Stimulated activated CD8-positive, alpha-beta memory T cell treated with anti-CD3 and anti-CD28 coated beads, Interleukin-2, amount 100 ng/mL, for 48 hours (primary cell): ENCODE results near the gene STAB2.
A peak's percentile ranks its signal among the peaks of the same experiment; 100 is the strongest.

ENCODE experiments used
- DNase-seq, 2 donors: peaks; one replicate each; pipeline ENCODE4 v3.0.0-alpha.2; 2020; ENCODE audit warnings: low read depth in 2 of 2

Gene STAB2, protein sequence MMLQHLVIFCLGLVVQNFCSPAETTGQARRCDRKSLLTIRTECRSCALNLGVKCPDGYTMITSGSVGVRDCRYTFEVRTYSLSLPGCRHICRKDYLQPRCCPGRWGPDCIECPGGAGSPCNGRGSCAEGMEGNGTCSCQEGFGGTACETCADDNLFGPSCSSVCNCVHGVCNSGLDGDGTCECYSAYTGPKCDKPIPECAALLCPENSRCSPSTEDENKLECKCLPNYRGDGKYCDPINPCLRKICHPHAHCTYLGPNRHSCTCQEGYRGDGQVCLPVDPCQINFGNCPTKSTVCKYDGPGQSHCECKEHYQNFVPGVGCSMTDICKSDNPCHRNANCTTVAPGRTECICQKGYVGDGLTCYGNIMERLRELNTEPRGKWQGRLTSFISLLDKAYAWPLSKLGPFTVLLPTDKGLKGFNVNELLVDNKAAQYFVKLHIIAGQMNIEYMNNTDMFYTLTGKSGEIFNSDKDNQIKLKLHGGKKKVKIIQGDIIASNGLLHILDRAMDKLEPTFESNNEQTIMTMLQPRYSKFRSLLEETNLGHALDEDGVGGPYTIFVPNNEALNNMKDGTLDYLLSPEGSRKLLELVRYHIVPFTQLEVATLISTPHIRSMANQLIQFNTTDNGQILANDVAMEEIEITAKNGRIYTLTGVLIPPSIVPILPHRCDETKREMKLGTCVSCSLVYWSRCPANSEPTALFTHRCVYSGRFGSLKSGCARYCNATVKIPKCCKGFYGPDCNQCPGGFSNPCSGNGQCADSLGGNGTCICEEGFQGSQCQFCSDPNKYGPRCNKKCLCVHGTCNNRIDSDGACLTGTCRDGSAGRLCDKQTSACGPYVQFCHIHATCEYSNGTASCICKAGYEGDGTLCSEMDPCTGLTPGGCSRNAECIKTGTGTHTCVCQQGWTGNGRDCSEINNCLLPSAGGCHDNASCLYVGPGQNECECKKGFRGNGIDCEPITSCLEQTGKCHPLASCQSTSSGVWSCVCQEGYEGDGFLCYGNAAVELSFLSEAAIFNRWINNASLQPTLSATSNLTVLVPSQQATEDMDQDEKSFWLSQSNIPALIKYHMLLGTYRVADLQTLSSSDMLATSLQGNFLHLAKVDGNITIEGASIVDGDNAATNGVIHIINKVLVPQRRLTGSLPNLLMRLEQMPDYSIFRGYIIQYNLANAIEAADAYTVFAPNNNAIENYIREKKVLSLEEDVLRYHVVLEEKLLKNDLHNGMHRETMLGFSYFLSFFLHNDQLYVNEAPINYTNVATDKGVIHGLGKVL (N-terminal part only)

DNA sequence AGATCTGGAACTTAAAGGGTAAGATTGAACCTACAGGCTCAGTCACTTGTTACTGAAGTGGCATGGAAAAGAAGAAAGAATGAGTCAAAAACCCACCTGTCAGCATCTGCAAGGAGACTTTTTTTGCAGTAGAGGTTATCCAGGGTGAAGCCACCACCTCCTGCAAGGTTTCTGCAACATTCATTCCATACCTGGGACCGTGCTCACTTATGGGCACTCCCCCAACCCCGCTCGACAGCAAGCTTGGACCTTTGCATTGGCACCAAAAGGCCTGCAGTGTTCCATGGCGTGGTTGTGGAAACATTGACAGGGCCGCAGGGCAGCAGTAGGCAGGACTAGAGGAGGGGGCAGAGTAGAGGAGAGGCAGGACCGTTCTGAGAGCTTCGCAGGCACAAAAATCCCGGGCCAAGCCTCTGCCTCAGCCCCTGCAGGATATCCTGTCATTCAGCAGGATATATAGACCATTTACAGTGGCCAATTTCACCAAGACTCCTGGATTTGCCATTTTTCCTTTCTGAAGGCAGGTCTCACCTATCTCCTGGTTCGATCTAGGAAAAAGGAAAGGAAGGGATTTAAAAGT is at the start of gene STAB2:
Gene STAB2, plus strand, starts transcription at position 483 of the 580 bp plus-strand sequence. CDS start 204 bp downstream, outside the sequence.
- no peak for DNase-seq

DNA sequence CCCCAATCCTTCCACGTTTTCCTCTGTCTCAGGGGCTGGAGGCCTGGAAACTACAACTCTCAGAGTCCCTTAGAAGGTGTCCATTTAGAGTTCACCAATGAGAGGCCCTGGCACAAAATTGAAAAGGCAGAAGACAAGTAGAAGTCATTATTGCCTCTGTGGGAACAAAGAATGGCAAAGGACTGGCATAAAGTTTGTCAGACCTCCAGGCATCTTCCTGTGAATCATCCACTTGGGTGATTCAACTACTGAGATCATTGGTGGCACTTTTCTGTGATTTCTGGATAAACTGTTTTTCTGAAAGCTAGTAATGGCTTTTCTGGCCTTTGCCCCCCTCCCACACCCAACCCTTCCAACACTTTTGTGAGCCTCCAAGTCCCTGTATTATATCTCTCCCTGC is 48.7 kb upstream of the STAB2 start:
- DNase-seq, result no peak

DNA sequence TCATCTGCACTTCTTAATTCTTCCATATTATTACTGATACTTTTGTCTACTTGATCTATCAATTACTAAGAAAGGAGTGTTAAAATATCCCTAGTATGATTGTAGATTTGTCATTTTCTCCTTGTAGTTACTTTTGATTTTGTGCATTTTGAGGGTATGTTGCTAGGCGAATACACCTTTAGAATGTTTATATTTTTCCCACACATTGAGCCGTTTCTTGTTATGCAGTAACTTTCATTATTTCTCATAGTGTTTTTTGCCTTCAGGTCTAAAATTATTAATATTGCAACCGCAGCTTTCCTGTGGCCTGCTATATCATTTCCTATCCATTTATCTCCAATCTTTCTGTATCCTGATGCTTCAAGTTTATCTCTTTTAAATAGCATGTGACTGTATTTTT is 46.8 kb upstream of the STAB2 start:
- no peak for DNase-seq

DNA sequence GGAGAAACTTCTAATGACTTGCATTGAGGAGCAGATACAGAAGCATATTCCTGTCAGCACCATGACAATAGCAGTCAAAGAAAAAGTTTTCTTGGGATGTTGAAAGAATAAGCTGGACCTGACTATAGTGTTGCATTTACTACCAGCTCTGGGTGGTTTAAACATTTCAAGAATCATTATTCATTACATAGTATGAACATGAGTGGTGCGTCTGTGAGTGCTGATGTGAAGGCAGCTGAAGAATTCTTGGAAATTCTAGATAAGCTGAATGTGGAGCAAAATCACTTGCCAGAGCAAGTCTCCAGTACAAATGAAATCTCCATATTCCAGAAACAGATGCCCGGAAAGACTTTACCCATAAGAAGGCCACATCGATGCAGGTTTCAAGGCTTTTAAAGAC is 45.0 kb upstream of the STAB2 start:
- DNase-seq, result no peak

DNA sequence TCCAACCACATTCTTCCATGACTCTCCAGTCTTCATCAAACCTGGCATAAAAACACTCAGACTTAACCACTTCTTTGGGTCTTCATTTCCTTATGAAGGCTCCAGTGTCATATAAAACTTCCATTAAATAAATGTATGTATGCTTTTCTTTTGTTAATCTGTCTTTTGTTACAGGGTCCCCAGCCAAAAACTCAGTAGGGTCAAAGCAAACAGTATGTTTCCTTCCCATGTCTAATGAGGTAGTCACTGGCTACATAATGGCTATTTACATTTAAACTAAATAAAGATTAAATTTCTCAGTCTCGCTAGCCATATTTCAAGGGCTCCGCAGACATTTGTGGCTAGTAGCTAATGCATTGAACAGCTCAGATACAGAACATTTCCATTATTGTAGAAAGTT is 40.1 kb upstream of the STAB2 start:
- no peak for DNase-seq

DNA sequence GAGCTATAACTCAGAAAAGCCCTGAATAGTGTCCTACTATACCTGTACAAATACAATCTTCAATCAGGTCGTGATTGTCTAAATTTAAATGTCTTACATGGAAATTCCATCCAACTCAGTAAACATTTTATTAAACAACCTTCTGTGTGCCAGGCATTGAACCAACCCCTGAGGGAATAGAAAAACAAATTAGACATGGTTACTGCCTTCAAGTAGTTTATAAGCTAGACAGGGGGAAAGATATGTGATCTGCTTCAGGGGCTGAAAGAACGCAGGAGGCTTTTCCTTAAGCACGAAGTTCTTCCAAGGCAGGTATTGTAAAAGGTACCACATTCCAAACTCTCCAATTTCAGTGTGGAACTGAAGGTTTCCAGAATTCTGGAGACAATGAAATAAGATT is 39.7 kb upstream of the STAB2 start:
- DNase-seq, result no peak

DNA sequence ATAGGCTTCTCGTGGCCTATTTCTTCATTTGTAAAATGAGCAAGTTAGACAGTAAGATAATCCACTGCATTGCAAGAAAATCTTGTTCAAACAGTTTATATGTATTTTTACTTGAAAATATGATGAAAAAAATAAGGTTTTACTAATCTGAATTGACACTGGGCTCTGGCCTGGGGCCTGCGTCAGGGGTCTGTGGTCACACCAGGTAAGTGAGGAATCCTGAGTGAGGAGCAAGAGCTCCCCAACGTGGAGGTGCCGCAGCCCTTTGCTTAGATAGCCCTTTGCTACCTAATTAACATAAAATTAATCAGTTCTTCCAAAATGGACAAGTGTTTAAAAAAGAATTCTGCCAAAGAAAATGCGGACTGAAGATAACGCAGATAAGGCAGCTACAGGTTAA is 39.1 kb upstream of the STAB2 start:
- no peak for DNase-seq

DNA sequence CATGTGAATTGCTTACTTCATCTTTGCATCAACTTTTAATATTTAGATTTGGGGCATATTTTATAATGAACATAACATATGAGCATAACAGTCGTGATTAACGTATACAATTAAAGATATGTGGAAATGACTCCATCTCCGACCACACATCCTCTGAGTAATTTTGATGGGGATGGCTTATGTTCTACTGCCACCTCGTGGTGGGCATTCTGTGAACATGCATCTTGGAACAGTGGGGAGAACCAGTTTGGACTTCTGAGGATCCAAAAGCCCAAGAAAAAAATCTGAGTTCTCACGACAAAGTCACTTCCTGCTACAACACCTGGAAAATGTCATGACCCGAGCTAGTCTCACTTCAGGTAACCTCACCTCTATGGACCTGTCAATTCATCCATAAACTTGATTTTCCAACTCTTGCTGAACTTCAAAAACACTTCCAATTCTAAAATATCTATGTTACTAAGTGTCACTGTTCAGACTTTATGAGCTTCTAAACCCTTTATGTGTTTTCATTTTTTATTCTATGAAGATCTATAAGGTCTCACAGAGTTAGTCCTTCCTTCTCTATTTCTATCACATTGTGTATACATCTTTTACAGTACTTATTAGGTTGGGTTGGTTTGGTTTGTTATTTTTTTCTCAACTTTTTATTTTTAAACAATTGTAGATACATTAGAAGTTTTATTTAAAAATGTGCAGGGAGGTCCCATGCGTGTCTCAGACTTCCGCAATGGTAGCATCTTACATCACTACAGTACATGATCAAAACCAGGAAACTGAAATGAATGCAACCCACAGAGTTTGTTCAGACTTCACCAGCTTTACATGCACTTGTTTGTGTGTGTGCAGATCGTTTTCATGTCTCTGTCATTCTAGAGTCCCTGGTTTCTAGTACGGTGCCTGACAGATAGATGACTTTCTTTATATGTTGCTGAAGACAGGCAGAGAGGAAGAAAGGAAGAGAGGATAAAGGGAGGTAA is 38.2 kb upstream of the STAB2 start:
- peak; percentile 36 to 64 for DNase-seq

DNA sequence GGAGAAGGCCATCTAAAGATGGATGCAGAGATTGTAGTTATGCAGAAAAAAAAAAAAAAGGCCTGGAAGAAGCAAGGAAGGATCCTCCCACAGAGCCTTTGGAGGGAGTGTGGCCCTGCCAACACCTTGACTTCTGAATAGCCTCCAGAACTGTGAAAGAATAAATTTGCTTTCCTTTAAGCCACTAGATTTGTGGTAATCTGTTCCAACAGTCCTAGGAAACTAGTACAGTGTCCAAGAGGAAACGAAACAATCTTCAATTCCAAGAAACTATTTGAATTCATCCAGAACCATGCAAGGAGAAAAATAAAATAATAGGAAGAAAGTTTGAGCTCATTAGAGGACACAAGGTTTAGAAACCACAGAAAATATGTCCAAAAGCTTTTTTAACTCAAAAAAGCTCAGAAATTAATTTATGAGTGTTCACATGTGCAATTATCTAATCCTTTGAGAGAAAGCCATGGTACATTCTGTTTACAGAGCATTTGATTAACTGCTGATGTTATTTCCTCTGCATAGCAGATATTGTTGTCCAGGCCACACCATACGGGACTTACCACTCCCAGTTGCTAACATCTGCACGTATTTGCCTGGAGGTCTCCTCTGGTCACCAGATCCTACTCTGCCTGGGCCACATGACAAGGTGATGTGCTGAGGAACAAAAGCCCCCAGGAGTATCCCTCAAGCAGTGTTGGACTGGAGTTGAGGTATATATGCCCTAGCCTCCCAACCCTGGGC is 30.0 kb upstream of the STAB2 start:
- no peak for DNase-seq

DNA sequence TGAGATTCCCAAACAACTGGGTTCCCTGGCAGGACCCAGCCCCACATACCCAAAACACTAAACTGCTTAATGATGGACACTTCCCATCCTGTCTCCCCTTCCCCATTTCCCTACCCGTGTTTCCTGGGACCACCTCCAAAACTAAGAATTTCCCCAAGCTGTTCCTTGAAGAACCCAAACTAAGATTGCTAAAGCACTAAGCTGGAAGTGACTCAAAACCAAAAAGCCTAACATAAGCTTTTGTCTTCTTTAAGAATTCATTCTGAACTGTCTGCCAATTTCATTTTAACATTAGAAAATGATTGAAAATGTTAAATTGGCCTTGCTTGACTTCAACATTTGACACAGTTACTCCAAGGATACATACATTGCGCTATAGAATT is 29.5 kb upstream of the STAB2 start:
- DNase-seq, result no peak

DNA sequence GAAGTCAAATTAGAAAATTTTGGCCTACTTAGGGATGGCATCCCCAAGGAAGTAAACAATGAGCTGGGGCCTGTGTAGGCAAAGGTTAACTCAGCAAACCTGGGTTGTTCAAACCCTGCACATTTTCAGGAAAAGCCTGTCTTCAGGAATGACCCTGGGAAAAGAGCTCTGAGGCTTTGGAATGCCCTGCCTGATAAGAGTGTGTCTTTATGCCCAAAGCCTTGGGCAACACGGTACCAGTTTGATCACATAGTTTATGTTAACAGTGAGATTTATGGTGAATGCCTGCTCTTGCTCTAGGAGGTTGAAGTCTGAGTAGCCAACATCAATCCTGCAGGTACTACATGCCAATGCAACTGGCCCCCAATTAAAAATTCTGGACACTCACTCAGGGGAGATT is 28.2 kb upstream of the STAB2 start:
- no peak for DNase-seq

DNA sequence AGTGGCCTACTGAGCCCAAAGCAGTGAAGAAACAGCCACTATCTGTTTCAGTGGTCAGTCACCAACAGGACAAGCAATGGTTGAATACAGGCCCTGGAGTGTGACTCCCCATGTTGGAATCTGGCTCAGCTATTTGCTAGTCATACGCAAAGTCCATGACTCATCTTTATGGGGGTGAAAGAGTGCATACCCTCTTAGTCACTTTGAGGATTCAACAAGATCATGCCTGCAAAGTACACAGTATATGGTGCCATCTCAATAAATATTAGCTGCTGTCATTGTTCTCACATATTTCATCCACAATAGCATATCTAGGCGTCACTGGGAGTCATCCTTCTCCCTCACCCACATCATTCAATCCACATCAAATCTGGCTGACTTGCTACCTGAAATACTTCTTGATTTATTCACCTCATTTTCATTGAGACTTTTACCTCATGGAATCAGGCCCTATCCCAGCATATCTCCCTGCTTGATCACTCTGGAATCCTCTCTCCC is 26.4 kb upstream of the STAB2 start:
- no peak for DNase-seq

DNA sequence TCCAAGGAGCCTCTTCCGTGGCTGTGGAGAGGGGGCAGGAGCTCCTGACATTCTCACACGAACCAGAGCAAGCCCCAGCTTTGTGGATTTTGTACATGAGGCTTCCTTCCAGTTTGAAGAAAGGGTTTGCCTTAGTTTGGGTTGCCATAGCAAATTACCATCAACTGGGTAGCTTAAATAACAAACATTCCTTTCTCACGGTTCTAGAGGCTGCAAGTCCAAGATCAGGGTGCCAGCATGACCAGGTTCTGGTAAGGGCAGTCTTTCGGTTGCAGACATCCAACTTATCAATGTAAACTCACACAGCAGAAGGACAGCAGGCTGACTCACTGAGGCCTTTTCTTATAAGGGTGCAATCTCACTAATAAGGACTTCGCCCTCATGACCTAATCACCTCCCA is 25.9 kb upstream of the STAB2 start:
- DNase-seq, result no peak

DNA sequence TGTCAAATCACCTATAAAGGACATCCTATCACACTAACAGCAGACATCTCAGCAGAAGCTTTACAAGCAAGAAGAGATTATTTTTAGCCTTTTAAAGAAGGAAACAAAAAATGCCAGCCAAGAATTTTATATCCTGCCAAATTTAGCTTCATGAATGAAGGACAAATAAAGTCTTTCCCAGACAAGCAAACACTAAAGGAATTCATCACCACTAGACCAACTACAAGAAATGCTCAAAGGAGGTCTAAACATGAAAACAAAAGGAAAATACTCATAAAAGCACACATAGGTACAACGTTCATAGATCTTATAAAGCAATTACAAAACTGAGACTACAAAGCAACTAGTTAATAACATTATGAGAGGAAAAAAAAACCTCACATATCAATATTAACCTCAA is 20.7 kb upstream of the STAB2 start:
- DNase-seq, result no peak

DNA sequence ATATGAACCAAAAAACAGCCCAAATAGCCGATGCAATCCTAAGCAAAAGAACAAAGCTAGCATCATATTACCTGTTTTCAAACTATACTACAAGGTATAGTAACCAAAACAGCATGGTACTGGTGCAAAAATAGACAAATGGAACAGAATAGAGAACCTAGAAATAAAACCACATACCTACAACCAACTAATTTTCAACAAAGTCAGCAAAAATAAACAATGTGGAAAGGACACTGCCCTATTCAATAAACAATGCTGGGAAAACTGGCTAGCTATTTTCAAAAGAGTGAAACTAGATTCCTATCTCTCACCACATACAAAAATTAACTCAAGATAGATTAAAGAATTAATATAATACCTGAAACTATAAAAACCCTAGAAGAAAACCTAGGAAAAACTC is 17.8 kb upstream of the STAB2 start:
- no peak for DNase-seq

DNA sequence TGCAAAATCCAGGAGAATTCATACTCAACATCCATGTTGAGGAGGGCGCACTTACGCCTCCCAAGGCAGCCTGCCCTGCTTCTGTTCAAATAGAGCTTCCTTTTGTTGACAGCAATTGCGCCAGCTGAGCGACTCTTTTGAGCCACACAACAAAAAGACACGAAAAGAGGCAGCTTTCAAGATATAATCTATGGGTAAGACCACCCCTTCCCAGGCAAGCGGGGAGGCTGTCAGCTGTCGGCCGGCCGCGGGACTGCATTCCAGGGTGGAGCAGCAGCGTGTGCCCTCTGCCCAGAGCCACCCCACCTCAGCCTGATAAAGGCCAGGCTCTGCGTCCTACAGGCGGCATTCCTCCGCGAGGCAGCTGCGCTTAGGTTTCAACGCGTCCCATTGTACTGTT is 15.8 kb upstream of the STAB2 start:
- no peak for DNase-seq

DNA sequence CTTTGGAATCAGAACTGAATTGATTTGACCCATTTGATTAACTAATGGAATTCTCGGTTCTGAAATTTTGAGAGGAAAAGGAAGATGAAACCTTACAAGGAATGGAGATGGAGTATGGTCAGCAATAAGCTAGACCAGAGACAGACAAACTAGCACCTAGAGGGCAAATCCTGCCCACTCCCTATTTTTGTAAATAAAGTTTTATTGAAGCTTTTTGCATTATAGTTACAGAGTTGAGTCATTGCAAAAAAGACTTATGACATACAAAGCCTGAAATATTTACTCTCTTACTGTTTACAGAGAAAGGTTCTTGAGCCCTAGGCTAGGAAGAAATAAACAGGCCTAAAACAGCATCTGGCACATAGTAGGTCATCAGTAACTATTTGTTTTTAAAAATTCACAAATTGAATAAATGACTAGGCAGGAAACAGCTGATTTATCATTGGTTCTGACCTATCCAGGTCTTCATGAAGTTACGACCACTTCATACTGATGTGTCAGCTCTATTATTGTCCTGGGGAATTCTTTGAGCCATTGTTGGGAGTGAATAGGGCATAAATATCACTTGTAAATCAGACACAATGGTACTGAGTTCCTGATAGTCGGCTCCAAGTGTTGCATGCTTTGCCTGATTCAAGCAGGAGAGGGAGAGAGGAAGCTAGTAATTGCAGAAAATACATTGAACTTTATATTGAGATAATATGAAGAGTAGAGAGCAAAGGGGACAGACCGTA is 14.6 kb upstream of the STAB2 start:
- no peak for DNase-seq

DNA sequence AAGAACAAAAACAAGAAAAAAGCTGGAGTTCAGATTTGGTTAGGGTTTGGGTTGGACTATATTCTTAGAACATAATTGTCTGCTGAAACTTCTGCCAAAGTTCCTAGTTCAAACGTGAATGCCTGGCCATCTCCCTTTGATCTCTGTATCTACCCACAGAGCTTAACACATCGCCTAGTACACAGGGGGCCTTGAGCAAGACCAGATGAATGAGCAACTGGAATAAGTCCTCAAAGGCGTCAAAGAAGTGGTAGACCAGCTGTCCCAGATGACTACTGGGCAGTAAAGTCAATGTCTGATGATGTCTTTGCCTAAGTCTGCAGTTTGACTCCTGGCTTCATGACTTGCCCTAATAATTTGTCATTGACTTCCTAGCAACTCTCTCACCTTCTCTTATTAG is 13.9 kb upstream of the STAB2 start:
- no peak for DNase-seq

DNA sequence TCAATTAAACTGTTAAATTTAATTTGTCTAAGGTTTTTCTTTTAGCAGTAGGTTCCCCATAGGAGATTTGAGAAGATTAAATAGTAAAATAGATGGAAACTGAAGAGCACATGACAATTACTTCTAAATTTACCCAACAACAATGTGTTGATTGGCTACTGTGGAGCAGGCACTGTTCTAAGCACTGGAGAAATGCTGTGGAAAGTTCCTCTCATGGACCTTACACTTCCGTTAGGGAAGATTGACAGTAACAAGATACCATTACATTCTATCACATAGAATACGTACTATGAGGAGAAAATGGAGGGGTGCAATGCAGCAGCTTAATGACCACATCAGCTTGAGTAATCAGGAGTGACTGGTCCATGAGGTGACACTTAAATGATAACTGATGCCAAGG is 8.1 kb upstream of the STAB2 start:
- no peak for DNase-seq
